ENCODE measurements around the gene PCNP.
"Not testable (repeated sequence)": the region's sequence is repeated elsewhere in the genome, so short reads cannot be mapped to it uniquely, and the experiment has no call there.

PCNP gene

DNA sequence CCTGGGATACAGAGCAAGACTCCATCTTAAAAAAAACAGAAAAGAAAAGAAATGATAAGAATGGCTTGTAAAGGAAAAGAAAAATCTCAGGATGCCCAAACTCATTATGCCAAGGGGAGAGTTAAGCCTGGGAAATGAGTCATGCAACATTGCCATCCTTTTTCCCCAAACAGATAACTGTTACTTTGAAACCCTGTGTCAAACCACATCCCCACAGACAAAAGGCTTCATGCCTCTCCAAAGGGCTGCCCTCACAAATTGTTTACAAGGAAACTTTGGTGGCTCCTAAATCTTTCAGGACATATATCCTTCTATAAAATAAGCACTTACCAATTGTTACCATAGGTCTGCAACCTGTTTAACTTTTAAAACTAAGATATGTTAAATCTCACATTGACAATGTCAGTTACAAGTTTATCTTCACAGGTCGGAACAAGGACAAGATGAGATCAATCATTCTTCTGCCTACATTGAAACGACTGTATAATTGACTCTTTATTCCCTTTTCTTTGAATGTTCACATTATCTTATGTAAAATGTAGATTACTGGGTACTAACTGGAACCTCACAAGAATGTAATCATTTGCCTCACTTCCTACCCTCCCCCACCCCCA lies 42.4 kb upstream of the PCNP start:
- no peak for DNase-seq (ENCODE audit: low read depth)
- no peak overlapping the region for H3K4me3 ChIP-seq (replicated peaks; ENCODE audit: low read depth, low read length)
- no peak for TF ChIP-seq CTCF (IDR thresholded peaks at IDR 0.05; ENCODE audit: low read length, missing control alignments)

DNA sequence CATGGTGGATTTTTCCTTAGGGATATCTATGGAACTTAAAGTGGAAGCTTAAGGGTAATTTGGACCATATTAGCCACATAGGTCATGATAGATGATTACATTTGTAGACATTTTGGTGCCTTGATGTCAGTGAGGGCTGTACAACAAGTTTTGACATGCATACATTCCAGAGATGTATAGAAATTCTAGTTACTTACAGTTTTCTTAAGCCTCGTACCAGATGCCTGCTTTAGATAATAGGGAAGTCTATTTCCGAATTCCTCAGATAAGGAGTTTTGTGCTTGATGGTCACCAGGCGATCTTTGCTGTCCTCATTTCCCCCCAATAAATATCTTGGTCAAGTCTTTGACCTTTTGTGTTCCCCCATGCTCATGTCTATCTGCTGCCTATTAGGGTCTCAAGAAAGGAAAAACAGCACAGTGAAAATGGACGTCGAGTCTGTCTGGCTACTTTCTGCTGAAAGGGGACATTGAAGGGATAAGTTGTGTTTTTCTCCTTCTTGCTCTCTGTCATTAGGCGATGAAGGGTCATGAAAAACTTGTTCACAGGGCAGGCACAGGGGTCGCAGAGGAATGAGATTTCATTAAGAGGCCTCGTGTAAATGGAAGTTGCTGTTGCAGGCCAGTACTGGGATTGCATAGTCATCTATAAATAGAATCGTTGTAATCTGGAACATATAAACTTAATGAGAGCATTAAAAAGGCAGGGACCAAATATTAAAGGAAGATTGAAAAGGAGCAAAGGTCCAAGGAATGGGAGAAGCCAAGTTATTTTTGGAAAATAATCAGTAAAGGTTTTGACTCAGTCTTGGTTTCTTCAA lies 41.0 kb upstream of the PCNP start:
- no peak for TF ChIP-seq CTCF (IDR thresholded peaks at IDR 0.05; ENCODE audit: low read length, missing control alignments)
- H3K4me3 ChIP-seq (replicated peaks; ENCODE audit: low read depth, low read length), result no peak overlapping the region
- DNase-seq (ENCODE audit: low read depth), result no peak

DNA sequence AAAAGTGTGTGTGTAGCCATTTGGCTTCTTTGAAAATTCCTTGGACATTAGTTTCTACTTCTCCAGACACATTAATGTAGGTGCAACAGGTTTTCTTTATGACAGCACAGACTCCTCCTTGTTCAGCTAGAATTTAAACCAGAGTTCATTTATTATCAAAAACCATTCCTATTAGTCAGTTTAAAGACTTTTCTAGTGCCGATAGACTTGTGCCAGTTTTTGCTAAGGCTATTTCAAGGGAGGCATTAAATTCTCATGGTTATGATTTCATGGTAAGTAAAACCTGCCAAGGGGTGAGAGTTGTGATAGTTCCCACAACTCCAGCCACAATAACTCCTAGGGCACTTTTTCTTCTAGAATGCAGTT lies 40.4 kb upstream of the PCNP start:
- TF ChIP-seq CTCF (IDR thresholded peaks at IDR 0.05; ENCODE audit: low read length, missing control alignments), result no peak
- DNase-seq (ENCODE audit: low read depth), result no peak
- no peak overlapping the region for H3K4me3 ChIP-seq (replicated peaks; ENCODE audit: low read depth, low read length)

GRCh38 chr3:101535221-101535620 lies 38.8 kb upstream of the PCNP start:
- no peak for DNase-seq (ENCODE audit: low read depth)
- no peak for TF ChIP-seq CTCF (IDR thresholded peaks at IDR 0.05; ENCODE audit: low read length, missing control alignments)

DNA sequence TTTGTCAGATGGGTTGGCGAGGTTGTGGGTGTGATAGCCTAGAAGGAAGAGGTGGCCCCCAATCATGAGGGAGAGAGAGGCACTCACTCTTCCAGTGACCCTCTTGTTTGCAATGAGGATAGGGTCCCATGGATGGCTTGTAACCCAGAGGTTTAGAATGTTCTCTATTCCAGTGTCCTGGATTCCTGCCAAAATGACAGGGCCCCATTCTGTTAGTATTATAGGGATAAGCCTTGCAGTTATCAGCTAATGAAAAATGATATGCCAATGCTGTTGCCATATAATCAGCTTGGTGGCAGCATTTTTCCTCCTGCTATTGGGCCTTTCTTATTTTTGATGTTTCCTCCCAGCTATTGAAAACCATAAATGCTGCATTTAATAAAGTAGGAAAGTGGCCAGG lies 37.7 kb upstream of the PCNP start:
- no peak for DNase-seq (ENCODE audit: low read depth)
- no peak overlapping the region for H3K4me3 ChIP-seq (replicated peaks; ENCODE audit: low read depth, low read length)
- TF ChIP-seq CTCF (IDR thresholded peaks at IDR 0.05; ENCODE audit: low read length, missing control alignments), result no peak

More at GRCh38 chr3:101535221-101535620, 38.8 kb upstream of the PCNP start:
- H3K4me3 ChIP-seq (replicated peaks; ENCODE audit: low read depth, low read length), result no peak overlapping the region

DNA sequence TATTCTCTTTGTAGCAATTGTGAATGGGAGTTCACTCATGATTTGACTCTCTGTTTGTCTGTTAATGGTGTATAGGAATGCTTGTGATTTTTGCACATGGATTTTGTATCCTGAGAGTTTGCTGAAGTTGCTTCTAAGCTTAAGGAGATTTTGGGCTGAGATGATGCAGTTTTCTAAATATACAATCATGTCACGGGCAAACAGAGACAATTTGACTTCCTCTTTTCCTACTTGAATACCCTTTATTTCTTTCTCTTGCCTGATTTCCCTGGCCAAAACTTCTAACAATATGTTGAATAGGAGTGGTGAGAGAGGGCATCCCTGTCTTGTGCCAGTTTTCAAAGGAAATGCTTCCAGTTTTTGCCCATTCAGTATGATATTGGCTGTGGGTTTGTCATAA lies 37.0 kb upstream of the PCNP start:
- not testable (repeated sequence) for DNase-seq (ENCODE audit: low read depth); H3K4me3 ChIP-seq (replicated peaks; ENCODE audit: low read depth, low read length)

GRCh38 chr3:101542957-101543356 lies 31.0 kb upstream of the PCNP start:
- DNase-seq (ENCODE audit: low read depth), result no peak
- no peak for TF ChIP-seq CTCF (IDR thresholded peaks at IDR 0.05; ENCODE audit: low read length, missing control alignments)
- H3K4me3 ChIP-seq (replicated peaks; ENCODE audit: low read depth, low read length), result no peak overlapping the region

All from fibroblast of pulmonary artery (primary cell).